ENCODE data around the gene ANKRD34C. TPM values are rescaled to one million over a fixed set of nuclear protein-coding genes. Genes with fewer than 3 reads are reported as not detected.
"Not testable (repeated sequence)": the region's sequence is repeated elsewhere in the genome, so short reads cannot be mapped to it uniquely, and the experiment has no call there.

ANKRD34C gene
- polyA plus RNA-seq, 4 donors = 0.01 TPM; not detected in 3

GRCh38 chr15:79315623-79316328, 33.3 kb downstream of the ANKRD34C start:
- WGBS, 3 donors = 84 to 87% (median 86%) methylated on average over 10 of the region's 10 CpGs
- Histone ChIP-seq H3K36me3 (ENCODE audit: control insufficient read depth in 3 of 3, insufficient read depth in 2 of 3, low read depth in 1 of 3, low read length in 3 of 3) (peaks cover 14 to 49% (median 25%) of the 10 kb centered on the region in 3 donors), H3K4me1 (ENCODE audit: control insufficient read depth in 3 of 3, insufficient read depth in 2 of 3, low read depth in 1 of 3, low read length in 2 of 3) (peaks cover 0 to 10% (median 6%) of the 10 kb centered on the region in 3 donors), H3K27ac (ENCODE audit: low read depth in 1 of 3, low read length in 2 of 3) (no peak overlapping the region), H3K9me3 (ENCODE audit: control insufficient read depth in 2 of 2, insufficient read depth in 1 of 2, low read depth in 1 of 2, low read length in 1 of 2) (no peaks in the 10 kb centered on the region), H3K4me3 (ENCODE audit: low read depth in 1 of 3, low read length in 3 of 3) (no peak overlapping the region), H3K27me3 (ENCODE audit: control insufficient read depth in 3 of 3, insufficient read depth in 3 of 3, low read length in 3 of 3) (no peaks in the 10 kb centered on the region)
- no peak for DNase-seq
- FAIRE-seq = no peak

GRCh38 chr15:79316864-79317263, 34.3 kb downstream of the ANKRD34C start:
- no peaks in the 10 kb centered on the region for H3K27me3 ChIP-seq (ENCODE audit: control insufficient read depth in 3 of 3, insufficient read depth in 3 of 3, low read length in 3 of 3)
- H3K4me3 ChIP-seq (ENCODE audit: low read depth in 1 of 3, low read length in 3 of 3) = no peak overlapping the region
- H3K4me1 ChIP-seq (ENCODE audit: control insufficient read depth in 3 of 3, insufficient read depth in 2 of 3, low read depth in 1 of 3, low read length in 2 of 3) = peaks cover 0 to 10% (median 5%) of the 10 kb centered on the region in 3 donors
- WGBS, 3 donors = 90% methylated on average over 9 of the region's 9 CpGs
- DNase-seq (no peak), FAIRE-seq (no peak)
- no peaks in the 10 kb centered on the region for H3K9me3 ChIP-seq (ENCODE audit: control insufficient read depth in 2 of 2, insufficient read depth in 1 of 2, low read depth in 1 of 2, low read length in 1 of 2)
- H3K36me3 ChIP-seq (ENCODE audit: control insufficient read depth in 3 of 3, insufficient read depth in 2 of 3, low read depth in 1 of 3, low read length in 3 of 3) = peaks cover 16 to 53% (median 25%) of the 10 kb centered on the region in 3 donors
- H3K27ac ChIP-seq (ENCODE audit: low read depth in 1 of 3, low read length in 2 of 3) = no peak overlapping the region

- H3K4me3 ChIP-seq (ENCODE audit: low read depth in 1 of 3, low read length in 3 of 3); H3K9me3 ChIP-seq (ENCODE audit: control insufficient read depth in 2 of 2, insufficient read depth in 1 of 2, low read depth in 1 of 2, low read length in 1 of 2); FAIRE-seq; H3K4me1 ChIP-seq (ENCODE audit: control insufficient read depth in 3 of 3, insufficient read depth in 2 of 3, low read depth in 1 of 3, low read length in 2 of 3); H3K27ac ChIP-seq (ENCODE audit: low read depth in 1 of 3, low read length in 2 of 3); DNase-seq; H3K27me3 ChIP-seq (ENCODE audit: control insufficient read depth in 3 of 3, insufficient read depth in 3 of 3, low read length in 3 of 3): not testable (repeated sequence)
- H3K36me3 ChIP-seq (ENCODE audit: control insufficient read depth in 3 of 3, insufficient read depth in 2 of 3, low read depth in 1 of 3, low read length in 3 of 3) = peaks cover 13 to 49% (median 16%) of the 10 kb centered on the region in 3 donors
- WGBS, 3 donors = 95 to 98% (median 98%) methylated on average over 9 of the region's 9 CpGs
Observed at GRCh38 chr15:79319973-79320372, 37.5 kb downstream of the ANKRD34C start.

GRCh38 chr15:79321876-79322275, 39.4 kb downstream of the ANKRD34C start:
- peaks cover 10 to 43% (median 13%) of the 10 kb centered on the region in 3 donors for H3K36me3 ChIP-seq (ENCODE audit: control insufficient read depth in 3 of 3, insufficient read depth in 2 of 3, low read depth in 1 of 3, low read length in 3 of 3)
- no peaks in the 10 kb centered on the region for H3K9me3 ChIP-seq (ENCODE audit: control insufficient read depth in 2 of 2, insufficient read depth in 1 of 2, low read depth in 1 of 2, low read length in 1 of 2)
- FAIRE-seq = no peak
- H3K4me1 ChIP-seq (ENCODE audit: control insufficient read depth in 3 of 3, insufficient read depth in 2 of 3, low read depth in 1 of 3, low read length in 2 of 3) = no peaks in the 10 kb centered on the region
- no peak overlapping the region for H3K27ac ChIP-seq (ENCODE audit: low read depth in 1 of 3, low read length in 2 of 3)
- H3K4me3 ChIP-seq (ENCODE audit: low read depth in 1 of 3, low read length in 3 of 3) = no peak overlapping the region
- WGBS, 3 donors = 92 to 93% (median 93%) methylated on average over 14 of the region's 14 CpGs
- H3K27me3 ChIP-seq (ENCODE audit: control insufficient read depth in 3 of 3, insufficient read depth in 3 of 3, low read length in 3 of 3) = no peaks in the 10 kb centered on the region
- DNase-seq = no peak

DNA sequence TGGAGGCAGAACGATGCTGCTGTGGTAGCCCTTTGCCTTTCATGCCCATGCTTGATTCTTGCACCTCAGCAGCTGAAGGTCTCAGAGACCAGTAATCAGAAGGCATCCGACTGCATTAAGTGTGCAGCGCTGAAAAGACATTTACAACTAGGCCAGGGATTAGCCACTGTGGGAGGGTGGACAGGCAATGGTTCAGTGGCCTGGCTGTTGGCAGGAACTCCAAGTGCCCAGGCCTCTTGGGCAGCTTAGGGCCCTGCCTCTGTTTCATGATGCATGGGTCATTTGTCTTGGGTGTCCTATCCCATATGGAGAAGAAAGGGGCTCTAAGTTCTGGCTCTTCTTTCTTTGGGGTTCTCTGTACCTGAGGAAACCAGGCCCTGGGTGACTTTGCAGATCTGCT, 39.8 kb downstream of the ANKRD34C start:
- H3K27me3 ChIP-seq (ENCODE audit: control insufficient read depth in 3 of 3, insufficient read depth in 3 of 3, low read length in 3 of 3) = no peaks in the 10 kb centered on the region
- peaks cover 10 to 38% (median 13%) of the 10 kb centered on the region in 3 donors for H3K36me3 ChIP-seq (ENCODE audit: control insufficient read depth in 3 of 3, insufficient read depth in 2 of 3, low read depth in 1 of 3, low read length in 3 of 3)
- DNase-seq (no peak), FAIRE-seq (no peak)
- H3K4me3 ChIP-seq (ENCODE audit: low read depth in 1 of 3, low read length in 3 of 3) = no peak overlapping the region
- no peak overlapping the region for H3K27ac ChIP-seq (ENCODE audit: low read depth in 1 of 3, low read length in 2 of 3)
- H3K4me1 ChIP-seq (ENCODE audit: control insufficient read depth in 3 of 3, insufficient read depth in 2 of 3, low read depth in 1 of 3, low read length in 2 of 3) = no peaks in the 10 kb centered on the region
- WGBS, 3 donors = 95 to 98% (median 98%) methylated on average over 3 of the region's 3 CpGs
- no peaks in the 10 kb centered on the region for H3K9me3 ChIP-seq (ENCODE audit: control insufficient read depth in 2 of 2, insufficient read depth in 1 of 2, low read depth in 1 of 2, low read length in 1 of 2)

- Histone ChIP-seq H3K27me3 (ENCODE audit: control insufficient read depth in 3 of 3, insufficient read depth in 3 of 3, low read length in 3 of 3) (no peaks in the 10 kb centered on the region), H3K36me3 (ENCODE audit: control insufficient read depth in 3 of 3, insufficient read depth in 2 of 3, low read depth in 1 of 3, low read length in 3 of 3) (peaks cover 10 to 34% (median 10%) of the 10 kb centered on the region in 3 donors), H3K27ac (ENCODE audit: low read depth in 1 of 3, low read length in 2 of 3) (no peak overlapping the region), H3K9me3 (ENCODE audit: control insufficient read depth in 2 of 2, insufficient read depth in 1 of 2, low read depth in 1 of 2, low read length in 1 of 2) (no peaks in the 10 kb centered on the region), H3K4me1 (ENCODE audit: control insufficient read depth in 3 of 3, insufficient read depth in 2 of 3, low read depth in 1 of 3, low read length in 2 of 3) (no peaks in the 10 kb centered on the region), H3K4me3 (ENCODE audit: low read depth in 1 of 3, low read length in 3 of 3) (no peak overlapping the region)
- no peak for DNase-seq
- FAIRE-seq = no peak
- 79 to 94% (median 92%) methylated on average over 6 of the region's 6 CpGs for WGBS, 3 donors
Observed at GRCh38 chr15:79322945-79323344, 40.4 kb downstream of the ANKRD34C start.

DNA sequence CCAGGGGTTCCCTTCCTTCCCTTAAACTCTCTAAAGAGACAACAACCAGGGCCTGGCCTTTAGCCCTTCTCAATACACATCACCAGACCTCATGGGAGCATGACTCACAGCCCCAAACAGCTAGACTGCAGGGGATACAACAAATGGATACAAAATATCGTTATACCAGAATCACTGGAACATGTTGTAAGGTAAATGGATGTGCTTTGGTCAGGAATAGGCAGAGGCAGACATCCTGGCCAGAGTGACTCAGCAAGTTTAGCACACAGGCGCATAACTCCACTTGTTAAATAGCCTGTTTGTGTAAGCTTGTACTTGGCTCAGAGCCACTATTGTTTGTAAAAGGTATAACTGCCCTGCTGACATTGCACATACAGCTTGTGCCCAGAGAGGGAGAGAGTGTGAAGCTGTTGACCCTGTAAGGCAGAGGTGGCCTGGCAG, 46.7 kb downstream of the ANKRD34C start:
- Histone ChIP-seq H3K9me3 (ENCODE audit: control insufficient read depth in 2 of 2, insufficient read depth in 1 of 2, low read depth in 1 of 2, low read length in 1 of 2) (no peaks in the 10 kb centered on the region), H3K36me3 (ENCODE audit: control insufficient read depth in 3 of 3, insufficient read depth in 2 of 3, low read depth in 1 of 3, low read length in 3 of 3) (peaks cover 0 to 13% (median 0%) of the 10 kb centered on the region in 3 donors), H3K4me1 (ENCODE audit: control insufficient read depth in 3 of 3, insufficient read depth in 2 of 3, low read depth in 1 of 3, low read length in 2 of 3) (no peaks in the 10 kb centered on the region), H3K27ac (ENCODE audit: low read depth in 1 of 3, low read length in 2 of 3) (no peak overlapping the region), H3K27me3 (ENCODE audit: control insufficient read depth in 3 of 3, insufficient read depth in 3 of 3, low read length in 3 of 3) (no peaks in the 10 kb centered on the region), H3K4me3 (ENCODE audit: low read depth in 1 of 3, low read length in 3 of 3) (no peak overlapping the region)
- DNase-seq (no peak), FAIRE-seq (no peak)
- WGBS, 3 donors = 83 to 88% (median 87%) methylated on average over 2 of the region's 2 CpGs
